Memory B cell (primary cell): ENCODE results near the gene UBALD1.

Experiments used
- ATAC-seq: fragments of 150-1000 bp; cut with Tn5 transposase; 2 replicates; pipeline ENCODE4 v1.10.0; 2021; ENCODE audit warnings: low read depth, mild to moderate bottlenecking, moderate library complexity
- DNase-seq, 2 donors: peaks; one replicate each; pipeline ENCODE4 v3.0.0; 2022; ENCODE audit warnings: low spot score in 2 of 2
- H3K27ac Mint-ChIP-seq: one replicate; pipeline ENCODE4 v1.8.0; 2022; ENCODE audit warnings: mild to moderate bottlenecking, moderate library complexity, mixed read lengths
- H3K27me3 Mint-ChIP-seq: one replicate; pipeline ENCODE4 v1.8.0; 2022; ENCODE audit warnings: mixed read lengths
- H3K36me3 Mint-ChIP-seq: one replicate; pipeline ENCODE4 v1.8.0; 2022; ENCODE audit warnings: mild to moderate bottlenecking, mixed read lengths
- H3K4me1 Mint-ChIP-seq: one replicate; pipeline ENCODE4 v1.8.0; 2022; ENCODE audit warnings: mixed read lengths
- H3K4me3 Mint-ChIP-seq: one replicate; pipeline ENCODE4 v1.8.0; 2022; ENCODE audit warnings: mild to moderate bottlenecking, moderate library complexity, mixed read lengths
- H3K9me3 Mint-ChIP-seq: one replicate; pipeline ENCODE4 v1.8.0; 2022; ENCODE audit warnings: mixed read lengths

Gene UBALD1

GRCh38 chr16:4614571-4615383, at the start of gene UBALD1:
TSS of gene UBALD1 (minus strand) at chr16:4614888. CDS start at chr16:4614797, 91 bp downstream.
- H3K36me3 Mint-ChIP-seq, result peaks cover 3% of the 10 kb centered on the region
- H3K4me3 Mint-ChIP-seq, result peak within 1 kb of the TSS; percentile 98
- H3K4me1 Mint-ChIP-seq, result peaks cover 12% of the 10 kb centered on the region
- ATAC-seq (peak; percentile 57), DNase-seq (peak; percentile 76 to 82)
- H3K27me3 Mint-ChIP-seq, result no peaks in the 10 kb centered on the region
- H3K9me3 Mint-ChIP-seq, result no peaks in the 10 kb centered on the region
- peak within 1 kb of the TSS; percentile 96 for H3K27ac Mint-ChIP-seq

- Mint-ChIP-seq H3K4me3 (no peak overlapping the region), H3K36me3 (peaks cover 2% of the 10 kb centered on the region), H3K27me3 (no peaks in the 10 kb centered on the region), H3K4me1 (peaks cover 12% of the 10 kb centered on the region), H3K9me3 (no peaks in the 10 kb centered on the region), H3K27ac (no peak overlapping the region)
- ATAC-seq (no peak), DNase-seq (no peak)
Measured at GRCh38 chr16:4663777-4664465, 49.2 kb upstream of the UBALD1 start.

GRCh38 chr16:4663465-4663776, 48.7 kb upstream of the UBALD1 start:
- Mint-ChIP-seq H3K27me3 (no peaks in the 10 kb centered on the region), H3K4me1 (peaks cover 12% of the 10 kb centered on the region), H3K4me3 (no peak overlapping the region), H3K36me3 (peaks cover 4% of the 10 kb centered on the region), H3K27ac (no peak overlapping the region), H3K9me3 (no peaks in the 10 kb centered on the region)
- DNase-seq, result no peak
- no peak for ATAC-seq

GRCh38 chr16:4661661-4662060, 47.0 kb upstream of the UBALD1 start:
- H3K4me1 Mint-ChIP-seq, result peaks cover 12% of the 10 kb centered on the region
- ATAC-seq (no peak), DNase-seq (no peak)
- no peaks in the 10 kb centered on the region for H3K27me3 Mint-ChIP-seq
- H3K4me3 Mint-ChIP-seq, result no peak overlapping the region
- H3K27ac Mint-ChIP-seq, result no peak overlapping the region
- H3K9me3 Mint-ChIP-seq, result no peaks in the 10 kb centered on the region
- peaks cover 4% of the 10 kb centered on the region for H3K36me3 Mint-ChIP-seq

GRCh38 chr16:4660454-4661007, 45.8 kb upstream of the UBALD1 start:
- ATAC-seq (no peak), DNase-seq (no peak)
- Mint-ChIP-seq H3K27me3 (no peaks in the 10 kb centered on the region), H3K36me3 (peaks cover 7% of the 10 kb centered on the region), H3K4me3 (no peak overlapping the region), H3K4me1 (peaks cover 12% of the 10 kb centered on the region), H3K9me3 (no peaks in the 10 kb centered on the region), H3K27ac (no peak overlapping the region)

GRCh38 chr16:4659363-4660353, 45.0 kb upstream of the UBALD1 start:
- no peaks in the 10 kb centered on the region for H3K27me3 Mint-ChIP-seq
- no peak overlapping the region for H3K27ac Mint-ChIP-seq
- peaks cover 7% of the 10 kb centered on the region for H3K36me3 Mint-ChIP-seq
- H3K4me3 Mint-ChIP-seq, result no peak overlapping the region
- peaks cover 10% of the 10 kb centered on the region for H3K4me1 Mint-ChIP-seq
- DNase-seq (no peak), ATAC-seq (no peak)
- H3K9me3 Mint-ChIP-seq, result no peaks in the 10 kb centered on the region

GRCh38 chr16:4656695-4657686, 42.3 kb upstream of the UBALD1 start:
- peaks cover 10% of the 10 kb centered on the region for H3K36me3 Mint-ChIP-seq
- peaks cover under 1% of the 10 kb centered on the region for H3K4me1 Mint-ChIP-seq
- no peak overlapping the region for H3K27ac Mint-ChIP-seq
- no peaks in the 10 kb centered on the region for H3K9me3 Mint-ChIP-seq
- H3K27me3 Mint-ChIP-seq, result no peaks in the 10 kb centered on the region
- H3K4me3 Mint-ChIP-seq, result no peak overlapping the region
- ATAC-seq (no peak), DNase-seq (no peak)

GRCh38 chr16:4656221-4656620, 41.5 kb upstream of the UBALD1 start:
- Mint-ChIP-seq H3K4me3 (no peak overlapping the region), H3K36me3 (peaks cover 11% of the 10 kb centered on the region), H3K9me3 (no peaks in the 10 kb centered on the region), H3K27me3 (no peaks in the 10 kb centered on the region), H3K4me1 (peaks cover 7% of the 10 kb centered on the region), H3K27ac (no peak overlapping the region)
- ATAC-seq (no peak), DNase-seq (no peak)

- Mint-ChIP-seq H3K36me3 (peaks cover 11% of the 10 kb centered on the region), H3K27me3 (no peaks in the 10 kb centered on the region), H3K9me3 (no peaks in the 10 kb centered on the region), H3K4me3 (no peak overlapping the region), H3K4me1 (peaks cover 9% of the 10 kb centered on the region), H3K27ac (no peak overlapping the region)
- no peak for ATAC-seq
- DNase-seq, result no peak
Measured at GRCh38 chr16:4655801-4656200, 41.1 kb upstream of the UBALD1 start.

- no peak for ATAC-seq
- H3K36me3 Mint-ChIP-seq, result peaks cover 13% of the 10 kb centered on the region
- no peaks in the 10 kb centered on the region for H3K27me3 Mint-ChIP-seq
Measured at GRCh38 chr16:4654964-4655590, 40.4 kb upstream of the UBALD1 start.

GRCh38 chr16:4654011-4654963, 39.6 kb upstream of the UBALD1 start:
- peaks cover 13% of the 10 kb centered on the region for H3K4me1 Mint-ChIP-seq
- DNase-seq (no peak), ATAC-seq (no peak)
- peaks cover 13% of the 10 kb centered on the region for H3K36me3 Mint-ChIP-seq
- H3K27me3 Mint-ChIP-seq, result no peaks in the 10 kb centered on the region
- H3K27ac Mint-ChIP-seq, result no peak overlapping the region
- no peak overlapping the region for H3K4me3 Mint-ChIP-seq
- no peaks in the 10 kb centered on the region for H3K9me3 Mint-ChIP-seq

More at GRCh38 chr16:4654964-4655590, 40.4 kb upstream of the UBALD1 start:
- no peak for DNase-seq
- Mint-ChIP-seq H3K4me3 (no peak overlapping the region), H3K27ac (no peak overlapping the region), H3K4me1 (peaks cover 9% of the 10 kb centered on the region), H3K9me3 (no peaks in the 10 kb centered on the region)

GRCh38 chr16:4652561-4652960, 37.9 kb upstream of the UBALD1 start:
- H3K27me3 Mint-ChIP-seq, result no peaks in the 10 kb centered on the region
- no peak overlapping the region for H3K27ac Mint-ChIP-seq
- no peak for DNase-seq
- H3K36me3 Mint-ChIP-seq, result peaks cover 12% of the 10 kb centered on the region
- H3K9me3 Mint-ChIP-seq, result no peaks in the 10 kb centered on the region
- H3K4me3 Mint-ChIP-seq, result no peak overlapping the region
- ATAC-seq, result no peak
- peaks cover 17% of the 10 kb centered on the region for H3K4me1 Mint-ChIP-seq
